ENCODE measurements around the gene CFAP74.

CFAP74 gene

DNA sequence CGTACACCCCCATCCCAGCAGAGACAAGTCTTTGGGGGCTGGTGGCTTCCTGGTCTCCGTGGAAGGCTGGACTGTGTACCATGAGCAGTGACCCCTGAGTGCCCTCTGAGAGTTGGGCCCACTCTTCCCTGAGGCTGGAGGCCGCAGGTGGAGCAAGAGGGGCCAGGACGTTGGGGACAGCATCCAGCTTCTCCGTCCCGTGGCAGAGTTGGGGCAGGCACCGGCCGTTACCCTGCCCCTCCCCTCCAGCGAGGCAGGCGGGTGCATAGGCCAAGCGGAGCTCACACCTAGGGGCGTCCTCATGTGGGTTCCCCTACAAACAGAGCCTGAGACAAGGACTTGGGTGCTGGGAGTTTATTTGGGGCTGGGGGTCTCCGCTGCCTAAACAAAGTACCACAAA lies 29.6 kb upstream of the CFAP74 start:
- no peak overlapping the region for H3K4me3 ChIP-seq (ENCODE audit: control insufficient read depth, low read depth, low read length)
- DNase-seq (ENCODE audit: low read depth) = no peak
- TF ChIP-seq, protein P1, sequence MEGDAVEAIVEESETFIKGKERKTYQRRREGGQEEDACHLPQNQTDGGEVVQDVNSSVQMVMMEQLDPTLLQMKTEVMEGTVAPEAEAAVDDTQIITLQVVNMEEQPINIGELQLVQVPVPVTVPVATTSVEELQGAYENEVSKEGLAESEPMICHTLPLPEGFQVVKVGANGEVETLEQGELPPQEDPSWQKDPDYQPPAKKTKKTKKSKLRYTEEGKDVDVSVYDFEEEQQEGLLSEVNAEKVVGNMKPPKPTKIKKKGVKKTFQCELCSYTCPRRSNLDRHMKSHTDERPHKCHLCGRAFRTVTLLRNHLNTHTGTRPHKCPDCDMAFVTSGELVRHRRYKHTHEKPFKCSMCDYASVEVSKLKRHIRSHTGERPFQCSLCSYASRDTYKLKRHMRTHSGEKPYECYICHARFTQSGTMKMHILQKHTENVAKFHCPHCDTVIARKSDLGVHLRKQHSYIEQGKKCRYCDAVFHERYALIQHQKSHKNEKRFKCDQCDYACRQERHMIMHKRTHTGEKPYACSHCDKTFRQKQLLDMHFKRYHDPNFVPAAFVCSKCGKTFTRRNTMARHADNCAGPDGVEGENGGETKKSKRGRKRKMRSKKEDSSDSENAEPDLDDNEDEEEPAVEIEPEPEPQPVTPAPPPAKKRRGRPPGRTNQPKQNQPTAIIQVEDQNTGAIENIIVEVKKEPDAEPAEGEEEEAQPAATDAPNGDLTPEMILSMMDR (IDR thresholded peaks at IDR 0.05; ENCODE audit: control insufficient read depth, insufficient read depth, low read depth, low read length, missing control alignments) = no peak

DNA sequence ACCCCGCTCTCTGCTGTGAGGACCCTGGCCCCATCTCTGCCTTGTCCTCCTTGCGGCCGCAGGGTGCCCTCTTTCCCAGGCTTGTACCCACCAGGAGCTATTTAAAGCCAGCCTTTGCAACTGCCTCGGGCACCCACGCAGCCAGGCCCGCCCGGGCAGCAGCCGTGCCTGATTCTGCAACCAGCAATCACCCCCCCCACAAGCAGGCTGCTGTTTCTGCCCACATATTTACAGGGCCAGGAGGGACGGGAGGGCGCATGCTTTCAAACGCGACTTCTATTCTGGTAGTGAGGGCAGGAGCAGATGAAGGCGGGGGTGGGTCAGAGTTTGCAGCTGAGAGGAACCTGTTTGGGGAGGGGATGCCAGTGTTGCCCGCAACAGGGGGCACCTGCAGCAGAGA lies 29.2 kb upstream of the CFAP74 start:
- TF ChIP-seq, protein P1 (IDR thresholded peaks at IDR 0.05; ENCODE audit: control insufficient read depth, insufficient read depth, low read depth, low read length, missing control alignments) = no peak
- DNase-seq (ENCODE audit: low read depth) = no peak
- H3K4me3 ChIP-seq (ENCODE audit: control insufficient read depth, low read depth, low read length) = no peak overlapping the region

DNA sequence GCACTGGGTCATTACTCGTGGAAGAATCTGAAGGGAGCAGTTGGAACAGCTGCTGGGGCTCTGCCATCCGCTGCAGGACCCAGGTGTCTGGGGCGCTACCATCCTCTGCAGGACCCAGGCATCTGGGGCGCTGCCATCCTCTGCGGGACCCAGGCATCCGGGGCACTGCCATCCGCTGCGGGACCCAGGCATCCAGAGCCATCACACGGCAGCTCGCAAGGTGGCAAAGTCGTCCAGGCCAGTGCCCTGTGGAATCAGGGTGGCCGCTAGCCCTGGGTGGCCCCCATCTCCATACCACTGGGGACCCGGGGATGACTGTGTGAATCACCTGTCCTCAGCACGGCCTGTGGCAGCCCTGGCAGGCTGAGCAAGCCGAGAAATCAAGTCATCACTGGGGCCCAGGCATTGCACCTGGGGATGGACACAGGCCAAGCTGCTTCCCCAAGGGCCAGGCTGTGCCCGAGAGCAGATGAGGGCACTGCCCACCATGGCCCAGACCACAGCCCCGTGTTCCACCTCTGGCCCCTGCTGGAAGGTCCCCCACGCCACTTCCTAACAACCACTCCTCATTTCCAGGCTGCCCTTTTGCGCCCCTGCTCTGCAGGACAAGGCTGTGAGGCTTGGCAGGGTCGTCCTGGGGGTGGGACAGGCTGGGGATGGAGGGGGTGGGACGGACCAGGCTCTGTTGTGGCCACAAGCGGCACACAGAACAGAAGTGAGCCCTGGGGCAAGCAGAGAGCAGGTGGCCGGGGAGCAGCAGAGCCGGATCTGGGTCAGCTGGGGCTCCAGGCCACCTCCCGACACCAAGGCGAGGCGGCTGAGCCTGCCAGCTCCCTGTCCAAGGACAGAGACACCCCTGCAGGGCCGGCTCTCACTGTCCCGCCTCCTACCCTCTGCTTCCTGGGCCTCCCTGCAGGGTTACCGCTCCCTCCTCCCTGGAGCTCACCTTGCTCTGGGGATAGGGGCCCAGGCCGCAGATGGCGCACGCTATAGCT lies 28.3 kb upstream of the CFAP74 start:
- no peak overlapping the region for H3K4me3 ChIP-seq (ENCODE audit: control insufficient read depth, low read depth, low read length)
- TF ChIP-seq, protein P1 (IDR thresholded peaks at IDR 0.05; ENCODE audit: control insufficient read depth, insufficient read depth, low read depth, low read length, missing control alignments) = no peak
- no peak for DNase-seq (ENCODE audit: low read depth)

DNA sequence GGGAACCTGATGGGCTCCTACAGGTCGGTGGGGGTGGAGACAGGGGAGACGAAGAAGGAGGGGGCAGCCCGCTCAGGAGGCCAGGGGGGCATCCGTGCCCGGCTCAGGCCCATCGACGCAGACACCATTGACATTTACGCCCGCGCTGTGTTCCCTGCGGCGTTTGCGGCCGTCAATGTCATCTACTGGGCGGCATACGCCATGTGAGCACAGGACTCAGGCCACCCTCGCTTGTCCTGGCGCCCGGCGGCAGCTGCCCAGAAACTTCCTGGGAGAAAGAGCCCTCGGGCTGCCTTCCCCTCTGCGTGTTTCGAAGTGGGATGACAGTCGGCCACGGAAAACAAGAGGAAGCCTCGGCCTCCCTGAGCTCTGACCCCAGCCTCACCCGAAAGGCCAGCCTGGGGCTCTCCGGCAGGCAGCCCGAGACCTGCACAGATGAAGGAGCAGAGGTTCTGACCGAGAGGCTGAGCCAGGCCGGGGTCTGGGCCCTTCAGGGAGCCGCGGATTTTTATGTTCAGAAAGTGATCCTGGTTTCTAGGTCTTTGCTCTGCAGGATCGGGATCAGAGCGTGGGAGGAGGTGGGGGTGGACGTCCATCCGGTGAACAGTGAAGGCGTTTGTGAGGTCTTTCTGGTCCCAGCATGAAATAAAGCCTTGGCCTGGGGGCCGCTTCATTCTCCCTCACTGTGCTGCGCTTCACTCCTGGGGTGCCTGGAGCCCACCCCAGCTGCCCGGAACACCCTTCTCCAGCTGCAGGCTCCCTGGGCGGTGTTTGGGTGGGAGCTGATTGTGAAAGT lies 26.7 kb upstream of the CFAP74 start:
- TF ChIP-seq, protein P1 (IDR thresholded peaks at IDR 0.05; ENCODE audit: control insufficient read depth, insufficient read depth, low read depth, low read length, missing control alignments) = no peak
- no peak overlapping the region for H3K4me3 ChIP-seq (ENCODE audit: control insufficient read depth, low read depth, low read length)
- DNase-seq (ENCODE audit: low read depth) = no peak

DNA sequence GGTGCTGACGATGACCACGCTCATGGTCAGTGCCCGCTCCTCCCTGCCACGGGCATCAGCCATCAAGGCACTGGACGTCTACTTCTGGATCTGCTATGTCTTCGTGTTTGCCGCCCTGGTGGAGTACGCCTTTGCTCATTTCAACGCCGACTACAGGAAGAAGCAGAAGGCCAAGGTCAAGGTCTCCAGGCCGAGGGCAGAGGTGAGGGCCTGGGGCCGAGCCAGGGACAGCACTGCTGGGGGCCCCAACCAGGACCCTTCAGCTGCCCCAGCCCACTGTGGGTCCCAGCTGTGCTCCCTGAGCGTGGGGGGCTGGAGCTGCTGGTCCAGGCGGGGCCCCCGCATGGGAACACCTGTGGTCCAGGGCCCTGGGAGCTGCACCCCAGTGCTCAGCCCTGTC lies 26.0 kb upstream of the CFAP74 start:
- TF ChIP-seq, protein P1 (IDR thresholded peaks at IDR 0.05; ENCODE audit: control insufficient read depth, insufficient read depth, low read depth, low read length, missing control alignments) = no peak
- no peak overlapping the region for H3K4me3 ChIP-seq (ENCODE audit: control insufficient read depth, low read depth, low read length)
- no peak for DNase-seq (ENCODE audit: low read depth)

DNA sequence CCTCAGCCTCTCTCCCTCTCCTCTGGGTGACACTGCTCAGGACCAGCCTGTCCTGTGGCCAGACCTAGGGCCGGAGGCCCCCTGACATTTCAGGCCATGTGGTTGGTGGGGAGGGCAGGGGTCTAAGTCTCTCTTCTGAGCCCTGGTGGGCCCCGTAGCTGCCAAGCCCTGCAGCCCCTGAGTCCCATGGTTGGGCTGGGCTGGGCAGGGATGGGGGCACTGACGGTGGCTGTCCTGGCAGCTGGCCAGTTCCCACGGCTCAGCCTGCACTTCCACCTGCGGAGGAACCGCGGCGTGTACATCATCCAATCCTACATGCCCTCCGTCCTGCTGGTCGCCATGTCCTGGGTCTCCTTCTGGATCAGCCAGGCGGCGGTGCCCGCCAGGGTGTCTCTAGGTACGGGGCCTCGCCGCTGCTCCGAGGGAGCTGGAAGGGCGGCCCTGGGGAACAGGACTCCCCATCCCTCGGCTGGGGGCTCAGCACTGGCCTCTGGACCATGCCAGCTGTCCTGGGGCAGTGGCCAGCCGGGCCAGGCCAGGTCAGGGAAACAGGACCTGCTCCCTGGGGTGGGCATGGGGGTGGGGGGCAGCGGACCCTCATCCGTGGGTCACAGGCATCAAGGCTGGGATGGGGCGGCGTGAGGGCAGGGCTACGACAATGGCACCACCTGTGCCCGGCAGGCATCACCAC lies 25.4 kb upstream of the CFAP74 start:
- no peak for DNase-seq (ENCODE audit: low read depth)
- TF ChIP-seq, protein P1 (IDR thresholded peaks at IDR 0.05; ENCODE audit: control insufficient read depth, insufficient read depth, low read depth, low read length, missing control alignments) = no peak
- no peak overlapping the region for H3K4me3 ChIP-seq (ENCODE audit: control insufficient read depth, low read depth, low read length)
